Activated T-cell treated with anti-CD3 and anti-CD28 coated beads for 1 hour (primary cell): Measurements from ENCODE around the gene SUV39H1.

Source experiments
- DNase-seq: peaks from one replicate; pipeline ENCODE4 v3.0.0-alpha.2; 2020; ENCODE audit warnings: low read depth

SUV39H1 gene

DNA sequence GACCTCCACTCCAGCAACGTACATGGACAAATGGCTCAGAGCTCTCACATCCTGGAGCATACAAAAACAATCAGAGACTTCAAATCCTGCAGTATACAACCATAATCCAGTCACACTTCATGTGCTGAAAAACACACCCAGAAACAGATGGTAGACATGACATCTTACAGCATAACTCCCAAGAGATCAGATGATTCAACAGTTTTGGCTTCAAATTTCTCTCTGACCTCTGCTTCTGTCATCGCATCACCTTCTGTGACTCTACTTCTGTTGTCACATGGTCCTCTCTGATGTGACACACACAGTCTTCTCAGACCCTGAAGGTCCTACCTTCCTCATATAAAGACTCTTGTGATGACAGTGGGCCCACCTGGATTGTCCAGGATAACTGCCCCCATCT lies 18.5 kb downstream of the SUV39H1 start:
- no peak for DNase-seq

DNA sequence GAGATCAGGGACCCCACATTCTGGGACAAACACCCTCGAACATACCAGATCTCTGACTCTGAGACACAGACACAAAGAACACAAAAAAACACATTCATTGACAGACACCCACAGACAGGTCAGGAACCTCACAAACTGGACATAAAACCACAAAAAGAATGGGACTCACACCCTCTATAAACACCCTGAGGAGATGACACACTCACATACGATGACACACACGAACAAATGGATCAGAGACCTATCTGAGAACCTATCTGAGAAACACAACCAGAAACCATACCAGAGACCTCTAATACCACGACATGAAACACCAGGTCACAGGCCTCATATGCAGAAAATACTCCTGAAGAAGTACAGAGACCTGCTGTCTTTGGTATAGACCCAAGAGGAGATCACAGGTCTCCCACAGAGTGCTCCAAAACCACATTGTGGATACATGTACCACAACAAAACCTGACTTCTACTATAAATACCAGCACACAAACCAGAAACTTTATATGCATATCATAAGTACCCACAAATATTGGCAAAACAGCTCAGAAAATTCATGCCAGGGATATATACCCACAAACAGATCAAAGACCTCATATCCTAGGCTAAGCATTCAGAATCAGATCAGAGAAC lies 19.5 kb downstream of the SUV39H1 start:
- DNase-seq: no peak

DNA sequence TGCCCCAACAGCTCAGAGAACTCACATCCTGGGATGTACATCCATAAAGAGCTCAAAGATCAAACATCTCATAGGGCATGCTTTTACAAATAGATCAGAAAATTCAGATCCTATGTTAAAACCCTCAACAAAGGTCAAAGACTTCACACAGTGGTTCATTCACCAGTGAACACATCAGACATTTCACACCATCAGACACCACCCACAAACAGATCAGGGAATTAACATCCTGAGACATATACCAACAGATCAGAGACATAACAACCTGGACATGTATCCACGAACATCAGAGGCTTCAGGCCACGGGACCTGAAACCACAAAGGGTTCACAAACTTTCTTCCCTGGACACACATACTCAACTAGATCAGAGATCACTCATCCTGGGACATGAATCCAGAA lies 23.4 kb downstream of the SUV39H1 start:
- no peak for DNase-seq

DNA sequence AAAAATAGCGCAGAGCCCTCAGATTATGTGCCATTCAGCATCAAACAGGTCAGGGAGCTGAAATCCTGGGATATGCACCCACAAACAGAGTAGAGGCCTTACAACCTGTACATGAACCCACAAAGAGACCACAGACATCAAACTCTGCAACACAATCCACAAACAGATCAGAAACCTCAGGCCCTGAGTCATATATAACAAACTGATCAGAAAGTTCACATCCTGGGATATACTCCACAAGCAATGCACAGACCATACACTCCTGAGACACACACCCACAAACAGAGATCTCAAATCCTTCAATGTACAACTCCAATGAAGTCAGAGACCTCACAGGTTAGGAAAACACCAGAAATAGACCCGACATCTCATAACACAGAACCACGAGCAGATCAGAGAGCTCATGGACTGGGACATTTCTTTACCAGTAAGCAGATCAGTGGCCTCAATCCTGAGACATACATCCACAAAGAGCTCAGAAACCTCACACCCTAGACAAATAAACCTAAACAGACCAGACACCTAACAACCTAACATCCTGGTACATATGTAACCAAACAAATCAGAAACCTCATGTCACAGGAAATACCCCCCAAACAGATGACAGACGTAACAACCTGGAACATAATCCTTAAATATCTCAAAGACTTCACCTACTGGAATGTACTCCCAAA lies 24.2 kb downstream of the SUV39H1 start:
- no peak for DNase-seq

DNA sequence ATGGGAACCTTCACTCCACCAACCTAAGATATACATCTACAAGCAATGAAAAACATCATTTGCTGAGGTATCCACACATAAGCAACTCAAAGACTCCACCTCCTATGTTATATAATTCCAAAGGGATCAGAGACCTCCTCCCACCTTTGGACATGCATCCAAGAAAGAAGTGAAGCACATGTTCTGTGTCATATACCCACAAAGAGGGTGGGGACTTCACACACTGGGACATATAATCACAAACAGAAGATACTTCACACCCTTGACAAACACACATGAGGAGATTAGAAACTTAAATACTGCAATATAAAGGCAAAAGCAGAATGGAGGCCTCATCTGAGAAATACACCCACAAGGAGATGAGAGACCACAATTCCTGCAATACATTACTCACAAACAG lies 25.4 kb downstream of the SUV39H1 start:
- no peak for DNase-seq

DNA sequence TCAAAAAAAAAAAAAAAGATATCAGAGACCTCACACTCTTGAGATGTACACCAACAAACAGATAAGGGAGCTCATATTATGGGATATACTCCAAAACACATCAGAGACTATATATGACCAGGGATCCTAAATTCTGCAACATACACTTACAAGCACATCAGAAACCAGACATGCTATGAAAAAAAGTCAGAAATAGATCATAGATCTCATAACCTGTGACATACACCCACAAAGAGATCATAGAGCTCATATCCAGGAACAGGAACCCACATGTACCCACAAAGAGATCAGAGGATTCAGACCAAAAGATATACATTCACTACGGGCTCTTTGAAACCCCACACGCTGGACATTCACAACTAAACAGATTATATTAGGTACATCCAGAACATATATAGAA lies 30.1 kb downstream of the SUV39H1 start:
- no peak for DNase-seq

DNA sequence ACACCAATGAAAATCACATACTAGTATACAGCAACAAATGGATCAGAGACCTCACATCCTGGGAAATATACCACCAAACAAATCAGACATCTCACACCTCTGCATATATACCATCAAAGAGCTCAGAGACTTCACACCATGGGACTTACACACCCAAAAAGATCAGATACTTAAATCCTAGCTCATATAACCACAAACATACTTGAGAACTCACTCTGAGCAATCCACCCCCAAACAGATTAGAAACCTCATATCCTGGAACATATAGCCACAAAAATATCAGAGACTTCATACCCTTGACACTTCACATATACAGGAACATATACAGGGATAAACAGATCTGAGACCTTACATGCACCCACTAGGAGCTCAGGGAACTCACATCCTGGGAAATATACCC lies 32.1 kb downstream of the SUV39H1 start:
- no peak for DNase-seq

DNA sequence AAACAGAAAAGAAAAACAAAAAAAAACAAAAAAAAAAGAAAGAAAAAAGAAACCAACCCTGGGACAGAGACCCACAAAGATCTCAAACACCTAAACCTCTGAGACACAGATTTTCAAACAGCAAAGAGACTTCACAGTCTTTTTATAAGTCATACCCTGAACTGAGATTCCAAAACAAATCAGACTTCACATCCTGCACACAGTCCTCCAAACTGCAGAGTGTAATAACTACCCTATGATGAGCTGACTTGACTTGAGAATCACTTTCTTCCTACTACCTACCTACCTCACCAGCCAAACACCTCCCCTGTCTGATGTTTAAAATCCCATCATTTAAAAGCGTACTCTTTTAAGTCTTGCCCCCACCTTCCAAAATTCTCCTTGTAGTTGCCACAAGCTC lies 39.8 kb downstream of the SUV39H1 start:
- no peak for DNase-seq

DNA sequence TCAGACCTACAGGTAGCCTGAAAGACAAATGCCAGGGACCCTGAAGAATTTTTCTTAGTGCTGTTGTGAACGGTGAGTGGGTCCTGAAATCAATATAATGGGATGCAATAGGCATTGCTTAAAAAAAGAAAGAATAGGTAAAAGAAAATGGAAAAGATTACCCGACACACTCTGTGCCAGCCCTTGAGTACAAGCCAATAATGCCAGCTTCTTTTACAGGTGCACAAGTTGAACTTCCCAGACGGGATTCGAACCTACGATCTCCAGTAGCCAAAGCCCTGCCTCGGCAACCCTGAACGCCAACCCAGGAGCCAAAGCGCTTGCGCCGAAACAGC lies 40.3 kb downstream of the SUV39H1 start:
- no peak for DNase-seq

DNA sequence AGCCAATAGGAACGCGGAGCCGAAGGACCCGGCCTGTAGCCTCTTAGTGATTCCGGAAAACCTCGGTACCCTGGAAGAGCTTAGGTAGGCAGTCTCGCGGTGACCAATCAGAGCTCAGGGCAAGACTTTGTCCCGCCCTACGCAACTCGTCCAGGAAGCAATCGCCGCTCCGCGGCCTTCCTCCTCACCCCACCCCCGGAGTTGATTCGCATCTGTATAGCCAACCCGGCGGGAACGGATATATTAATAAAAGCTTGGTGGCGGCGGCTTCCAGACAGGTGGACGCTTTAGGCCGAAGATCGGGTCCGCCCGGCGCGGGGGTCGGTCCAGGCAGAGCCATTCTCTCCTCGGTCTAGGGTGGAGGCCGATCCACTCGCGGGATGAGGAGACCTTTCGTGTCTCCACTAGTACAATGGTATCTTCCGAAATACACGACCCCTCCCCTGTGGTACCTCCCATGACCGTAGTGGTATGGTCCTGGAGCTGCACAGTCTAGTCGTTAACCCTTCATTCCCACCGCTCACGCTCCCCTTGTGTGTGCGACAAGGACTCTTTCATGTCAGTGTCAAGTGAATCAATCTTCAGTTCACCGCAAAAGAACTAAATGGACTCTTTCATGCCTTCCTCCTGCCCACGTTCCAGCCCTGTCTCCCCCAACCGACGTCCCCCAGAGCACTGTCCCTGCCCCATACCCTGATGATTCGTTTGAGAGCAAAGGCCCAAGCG lies 40.8 kb downstream of the SUV39H1 start:
- DNase-seq: peak; percentile 74

DNA sequence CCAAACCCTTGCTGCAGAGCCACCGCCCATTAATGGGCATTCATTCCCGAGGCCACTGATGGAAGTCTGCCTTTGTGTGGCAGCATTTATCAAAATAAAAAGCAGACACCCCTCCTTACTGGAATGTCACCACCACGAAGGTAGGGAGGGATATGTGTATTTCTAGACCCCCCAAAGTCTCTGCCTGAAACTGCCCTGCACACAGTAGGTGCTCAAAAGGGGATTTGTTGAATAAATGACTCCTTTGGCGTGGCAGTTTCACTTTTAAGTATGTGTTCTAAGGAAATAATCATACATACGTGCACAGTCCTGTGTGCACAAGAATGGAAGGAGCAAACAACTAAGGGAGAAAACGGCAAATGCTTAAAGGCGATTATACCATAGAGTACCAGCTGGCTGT lies 41.4 kb downstream of the SUV39H1 start:
- no peak for DNase-seq

DNA sequence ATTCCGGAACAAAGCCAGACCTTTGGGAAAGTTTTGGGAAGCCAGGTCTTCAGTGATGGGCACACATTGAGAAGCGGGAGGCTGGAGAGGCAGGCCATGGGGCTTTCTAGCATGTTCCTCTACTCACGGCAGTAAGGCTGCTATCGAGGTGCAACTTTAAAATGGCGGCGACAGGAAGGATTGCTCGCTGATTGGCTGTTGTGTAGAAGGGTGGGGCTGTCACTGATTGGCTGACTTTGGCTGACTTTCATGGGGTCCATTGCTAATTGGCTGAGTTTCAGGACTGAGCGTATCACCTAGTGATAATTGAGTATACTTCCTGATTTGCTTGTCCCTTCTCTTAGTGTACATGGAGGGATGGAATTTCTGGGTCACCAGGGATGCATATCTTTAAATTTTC lies 45.3 kb downstream of the SUV39H1 start:
- no peak for DNase-seq

DNA sequence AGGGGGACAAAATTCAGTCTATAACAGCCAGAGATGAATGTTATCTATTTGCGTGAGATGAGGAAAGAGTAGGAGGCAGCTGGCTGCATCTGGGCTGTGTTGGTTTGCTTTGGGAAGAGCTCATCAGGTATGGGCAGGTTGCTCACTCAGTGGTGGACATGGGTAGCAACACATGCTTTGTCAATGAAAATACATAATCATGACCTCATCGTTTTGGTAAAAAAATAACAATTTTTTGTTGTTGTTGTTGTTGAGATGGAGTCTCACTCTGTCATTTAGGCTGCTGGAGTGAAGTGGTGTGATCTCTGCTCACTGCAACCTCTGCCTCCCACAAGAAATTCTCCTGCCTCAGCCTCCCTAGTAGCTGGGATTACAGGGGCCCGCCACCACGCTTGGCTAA lies 48.7 kb downstream of the SUV39H1 start:
- DNase-seq: no peak

DNA sequence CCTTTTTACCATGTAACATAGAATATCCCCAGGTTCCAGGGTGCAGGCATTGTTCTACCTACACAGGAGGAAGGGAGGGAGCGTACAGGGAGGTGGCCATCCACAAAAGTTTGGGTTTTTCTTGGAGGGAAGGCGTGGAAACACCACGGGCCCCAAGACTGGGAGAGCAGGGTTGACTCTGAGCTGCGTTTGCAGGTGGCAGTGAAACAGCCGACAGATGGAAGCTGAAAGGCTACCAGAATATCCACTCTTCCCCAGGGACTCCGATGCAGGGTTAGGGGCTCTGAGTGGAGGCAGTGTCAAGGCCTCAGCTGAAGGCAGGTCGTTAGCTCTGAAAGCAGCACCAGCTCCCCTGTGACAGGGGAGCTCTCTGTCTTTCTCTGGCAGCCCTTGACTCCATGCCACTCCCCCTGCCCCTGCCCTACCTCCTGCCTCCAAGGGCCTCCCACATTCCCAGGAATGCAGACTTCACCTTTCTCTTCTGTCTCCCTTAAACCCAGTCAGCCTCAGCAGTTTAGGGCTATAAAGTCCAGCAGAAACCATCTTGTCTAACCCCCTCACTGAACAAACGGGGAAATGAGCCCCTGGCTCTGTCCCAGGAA lies 51.0 kb downstream of the SUV39H1 start:
- DNase-seq: no peak

DNA sequence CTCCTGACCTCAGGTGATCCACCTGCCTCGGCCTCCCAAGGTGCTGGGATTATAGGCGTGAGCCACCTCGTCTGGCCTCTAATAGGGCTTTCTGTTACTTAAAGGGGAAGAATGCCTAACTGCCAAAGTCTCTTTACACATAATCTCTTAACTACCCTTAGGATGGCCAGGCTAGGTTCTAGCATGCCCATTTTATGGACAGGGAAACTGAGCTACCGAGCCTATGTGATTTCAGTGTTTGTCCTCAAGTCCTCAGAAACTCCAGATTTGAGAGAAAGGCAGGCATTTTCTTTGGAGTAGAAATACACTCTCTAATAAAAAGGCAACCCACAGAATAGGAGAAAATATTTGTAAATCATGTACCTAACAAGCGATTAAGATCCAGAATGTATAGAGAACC lies 52.6 kb downstream of the SUV39H1 start:
- DNase-seq: no peak

DNA sequence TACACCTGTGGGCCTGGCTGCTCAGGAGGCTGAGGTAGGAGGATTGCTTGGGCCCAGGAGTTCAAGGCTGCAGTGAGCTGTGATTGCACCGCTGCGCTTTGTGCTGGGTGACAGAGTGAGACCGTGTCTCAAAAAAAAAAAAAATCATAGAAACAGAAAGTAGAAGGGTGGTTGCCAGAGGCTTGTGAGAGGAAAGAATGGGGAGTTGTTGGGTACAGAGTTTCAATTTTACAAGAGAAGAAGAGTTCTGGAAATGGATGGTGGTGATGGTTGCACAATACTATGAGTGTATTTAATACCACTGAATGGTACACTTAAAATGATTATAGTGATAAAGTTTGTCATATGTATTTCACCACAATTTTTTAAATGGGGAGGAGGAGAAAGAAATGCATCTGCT lies 54.8 kb downstream of the SUV39H1 start:
- DNase-seq: no peak

DNA sequence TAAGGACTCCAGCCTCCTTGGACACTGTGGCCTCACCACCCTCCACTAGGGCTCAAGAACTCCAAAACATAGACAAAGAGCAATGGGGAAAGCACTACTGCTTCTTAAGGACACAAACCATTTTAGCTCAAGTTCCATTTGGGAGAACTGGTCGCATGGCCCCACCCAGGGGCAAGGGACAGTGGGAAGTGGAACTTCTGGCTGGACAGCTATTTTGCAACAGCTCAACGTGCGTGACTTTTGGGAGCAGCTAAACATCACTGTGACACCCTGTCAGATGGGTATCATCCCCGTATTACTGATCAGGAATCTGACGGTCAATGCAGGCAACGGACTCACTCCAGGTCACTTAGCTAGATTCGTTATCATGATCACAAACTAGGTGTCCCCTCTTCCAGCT lies 56.0 kb downstream of the SUV39H1 start:
- DNase-seq: no peak

DNA sequence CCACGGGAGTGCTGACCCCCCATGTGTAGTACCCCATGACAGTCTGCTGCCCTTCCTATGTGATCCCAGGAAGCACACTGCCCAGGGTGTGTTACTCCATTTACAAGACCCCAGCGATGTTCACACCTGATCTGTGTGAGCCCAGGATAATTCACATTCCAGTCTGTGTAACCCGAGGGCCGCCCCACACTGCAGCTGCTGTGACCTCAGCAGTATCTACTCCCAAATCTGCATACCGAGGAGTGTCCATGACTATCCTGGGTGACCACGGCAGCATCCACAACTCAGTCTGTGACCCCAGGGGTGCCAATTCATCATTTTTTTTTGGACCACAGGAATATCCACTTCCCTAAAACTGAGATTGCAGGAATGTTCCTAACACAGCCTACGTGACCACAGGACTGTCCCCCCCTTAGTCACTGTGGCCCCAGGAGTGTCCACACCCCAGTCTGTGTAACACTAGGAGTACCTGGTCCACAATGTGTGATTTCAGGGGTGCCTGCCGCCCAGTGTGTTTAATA lies 57.2 kb downstream of the SUV39H1 start:
- no peak for DNase-seq

DNA sequence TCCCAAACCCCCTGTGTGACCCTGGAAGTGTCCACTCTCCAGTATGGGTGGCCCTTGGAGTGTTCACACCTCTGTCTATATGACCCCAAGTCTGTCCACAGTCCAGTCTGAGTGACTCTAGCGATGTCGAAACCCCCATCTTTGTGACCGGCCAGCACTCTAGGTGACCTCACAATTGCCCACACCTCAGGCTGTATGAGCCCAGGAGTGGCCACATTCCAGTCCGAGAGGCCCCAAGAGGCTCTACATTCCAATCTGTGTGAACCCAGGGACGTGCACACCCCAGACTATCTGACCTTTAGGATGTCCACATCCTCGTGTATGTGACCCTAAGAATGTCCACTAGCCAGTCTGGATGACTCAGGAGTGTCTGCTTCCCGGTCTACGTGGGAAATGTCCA lies 57.7 kb downstream of the SUV39H1 start:
- no peak for DNase-seq
